ENCODE measurements around the gene TP53BP2. TPM values are rescaled to one million over a fixed set of nuclear protein-coding genes. Genes with fewer than 3 reads are reported as not detected.

TP53BP2 gene
- total and polyA plus RNA-seq, 2 donors (not counting 3 experiments of a cell fraction or from before 2014, with no cell fraction given) = 21.9 to 51.9 TPM

DNA sequence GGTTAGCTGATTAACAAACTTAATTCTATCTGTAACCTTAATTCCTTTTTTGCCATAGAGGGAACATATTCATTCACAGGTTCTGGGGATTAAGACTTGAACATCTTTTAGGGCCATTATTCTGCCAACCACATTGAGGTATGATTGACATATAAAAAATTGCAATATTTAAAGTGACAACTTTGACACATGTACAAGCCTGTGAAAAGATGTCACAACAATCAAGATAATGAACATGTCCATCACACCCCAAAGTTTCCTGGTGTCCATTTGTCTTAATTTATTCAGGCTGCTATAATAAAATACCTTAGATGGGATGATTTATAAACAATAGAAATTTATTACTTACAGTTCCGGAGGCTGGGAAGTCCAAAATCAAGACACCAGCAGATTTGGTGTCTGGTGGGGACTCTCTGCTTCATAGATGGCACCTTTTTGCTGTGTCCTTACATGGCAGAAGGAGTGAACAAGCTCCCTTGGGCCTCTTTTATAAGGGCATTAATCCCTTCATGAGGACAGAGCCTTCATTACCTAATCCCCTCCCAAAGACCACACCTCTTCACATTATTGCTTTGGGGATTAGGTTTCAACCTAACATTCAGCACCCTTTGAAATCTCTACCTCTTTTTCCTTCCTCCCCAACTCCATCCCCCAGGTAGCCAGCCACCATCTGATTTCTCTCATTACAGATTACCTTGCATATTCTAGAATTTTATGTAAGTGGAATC, 33.0 kb upstream of the TP53BP2 start:
- no TSS peak for BruUV-seq (replicated peaks)
- no peaks in the 10 kb centered on the region for H3K79me2 ChIP-seq (ENCODE audit: control insufficient read depth, insufficient read depth, low read length)
- CTCF ChIA-PET = interaction anchor here (0.6 kb wide), 1 partner anchor 60 kb away, joined by 3 read pairs; no protein-coding TSS in a partner anchor
- no peaks in the 10 kb centered on the region for H4K20me1 ChIP-seq (replicated peaks; ENCODE audit: control insufficient read depth, extremely low read depth, insufficient read depth, low read length)
- no peak overlapping the region for H3K27ac ChIP-seq (ENCODE audit: insufficient read depth, low read depth, low read length)
- H3K27me3 ChIP-seq (ENCODE audit: control insufficient read depth in 2 of 2, insufficient read depth in 2 of 2, low read length in 2 of 2) = peaks cover 9 to 10% of the 10 kb centered on the region in 2 experiments
- DNase-seq (ENCODE audit: low read depth, low spot score) (no peak), FAIRE-seq (no peak)
- no peak overlapping the region for H3K9ac ChIP-seq (replicated peaks; ENCODE audit: extremely low read depth, insufficient read depth, low read length)
- H3K4me1 ChIP-seq (ENCODE audit: control insufficient read depth, extremely low read depth, insufficient read depth, low read length) = no peaks in the 10 kb centered on the region
- no peaks in the 10 kb centered on the region for H3K9me3 ChIP-seq (replicated peaks; ENCODE audit: control insufficient read depth, insufficient read depth, low read length)
- H2AFZ ChIP-seq (ENCODE audit: low read depth, low read length) = no peak overlapping the region
- TF ChIP-seq GATA2 (IDR thresholded peaks at IDR 0.05; ENCODE audit: insufficient read depth, insufficient read length, low read depth, low read length) (no peak), MYC (IDR thresholded peaks at IDR 0.05; ENCODE audit: low read depth, low read length) (no peak)
- TF ChIP-seq, protein P1, sequence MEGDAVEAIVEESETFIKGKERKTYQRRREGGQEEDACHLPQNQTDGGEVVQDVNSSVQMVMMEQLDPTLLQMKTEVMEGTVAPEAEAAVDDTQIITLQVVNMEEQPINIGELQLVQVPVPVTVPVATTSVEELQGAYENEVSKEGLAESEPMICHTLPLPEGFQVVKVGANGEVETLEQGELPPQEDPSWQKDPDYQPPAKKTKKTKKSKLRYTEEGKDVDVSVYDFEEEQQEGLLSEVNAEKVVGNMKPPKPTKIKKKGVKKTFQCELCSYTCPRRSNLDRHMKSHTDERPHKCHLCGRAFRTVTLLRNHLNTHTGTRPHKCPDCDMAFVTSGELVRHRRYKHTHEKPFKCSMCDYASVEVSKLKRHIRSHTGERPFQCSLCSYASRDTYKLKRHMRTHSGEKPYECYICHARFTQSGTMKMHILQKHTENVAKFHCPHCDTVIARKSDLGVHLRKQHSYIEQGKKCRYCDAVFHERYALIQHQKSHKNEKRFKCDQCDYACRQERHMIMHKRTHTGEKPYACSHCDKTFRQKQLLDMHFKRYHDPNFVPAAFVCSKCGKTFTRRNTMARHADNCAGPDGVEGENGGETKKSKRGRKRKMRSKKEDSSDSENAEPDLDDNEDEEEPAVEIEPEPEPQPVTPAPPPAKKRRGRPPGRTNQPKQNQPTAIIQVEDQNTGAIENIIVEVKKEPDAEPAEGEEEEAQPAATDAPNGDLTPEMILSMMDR (IDR thresholded peaks at IDR 0.05; ENCODE audit: extremely low read depth in 1 of 2, insufficient read depth in 1 of 2, low read depth in 1 of 2, low read length in 2 of 2) = no peak
- intact Hi-C loops (cut with micrococcal nuclease) (no loop called here), dilution Hi-C loops (cut with MboI; ENCODE audit: extremely low pct_ligation_motif_present, low sequenced_read_pairs) (no loop called here)
- H3K9me1 ChIP-seq (replicated peaks; ENCODE audit: control insufficient read depth, extremely low read depth, insufficient read depth, low read length) = no peaks in the 10 kb centered on the region
- H3K4me3 ChIP-seq (replicated peaks in 1 of 3; ENCODE audit: insufficient read depth in 1 of 3, low read depth in 1 of 3, low read length in 3 of 3) = no peak overlapping the region
- H3K36me3 ChIP-seq (ENCODE audit: control insufficient read depth in 2 of 2, extremely low read depth in 1 of 2, insufficient read depth in 2 of 2, low read length in 2 of 2) = no peaks in the 10 kb centered on the region
- POLR2A ChIA-PET = no interaction called here
- H3K4me2 ChIP-seq (ENCODE audit: insufficient read depth, low read length) = no peak overlapping the region

- H3K79me2 ChIP-seq (ENCODE audit: control insufficient read depth, insufficient read depth, low read length) = no peaks in the 10 kb centered on the region
- no peaks in the 10 kb centered on the region for H3K4me1 ChIP-seq (ENCODE audit: control insufficient read depth, extremely low read depth, insufficient read depth, low read length)
- no peak overlapping the region for H3K27ac ChIP-seq (ENCODE audit: insufficient read depth, low read depth, low read length)
- no peak overlapping the region for H3K9ac ChIP-seq (replicated peaks; ENCODE audit: extremely low read depth, insufficient read depth, low read length)
- H3K36me3 ChIP-seq (ENCODE audit: control insufficient read depth in 2 of 2, extremely low read depth in 1 of 2, insufficient read depth in 2 of 2, low read length in 2 of 2) = no peaks in the 10 kb centered on the region
- no peak overlapping the region for H3K4me2 ChIP-seq (ENCODE audit: insufficient read depth, low read length)
- no peak overlapping the region for H2AFZ ChIP-seq (ENCODE audit: low read depth, low read length)
- H3K4me3 ChIP-seq (replicated peaks in 1 of 3; ENCODE audit: insufficient read depth in 1 of 3, low read depth in 1 of 3, low read length in 3 of 3) = no peak overlapping the region
- POLR2A ChIA-PET = no interaction called here
- no peaks in the 10 kb centered on the region for H4K20me1 ChIP-seq (replicated peaks; ENCODE audit: control insufficient read depth, extremely low read depth, insufficient read depth, low read length)
- intact Hi-C loops (cut with micrococcal nuclease) = no loop called here
- H3K9me1 ChIP-seq (replicated peaks; ENCODE audit: control insufficient read depth, extremely low read depth, insufficient read depth, low read length) = no peaks in the 10 kb centered on the region
- BruUV-seq (replicated peaks) = no TSS peak
- no peak for DNase-seq (ENCODE audit: low read depth, low spot score)
- CTCF ChIA-PET = no interaction called here
- H3K9me3 ChIP-seq (replicated peaks; ENCODE audit: control insufficient read depth, insufficient read depth, low read length) = no peaks in the 10 kb centered on the region
- dilution Hi-C loops (cut with MboI; ENCODE audit: extremely low pct_ligation_motif_present, low sequenced_read_pairs) = no loop called here
- TF ChIP-seq FOS (IDR thresholded peaks at IDR 0.05; ENCODE audit: borderline replicate concordance, insufficient read depth, low read length) = no peak
- no peak for TF ChIP-seq EZH2 (IDR thresholded peaks at IDR 0.05; ENCODE audit: borderline replicate concordance, low read depth, low read length, severe bottlenecking)
- TF ChIP-seq POLR2A (IDR thresholded peaks at IDR 0.05; ENCODE audit: low read depth, low read length) = no peak
- TF ChIP-seq GATA2 (IDR thresholded peaks at IDR 0.05; ENCODE audit: insufficient read depth, insufficient read length, low read depth, low read length) = no peak
- TF ChIP-seq JUN (IDR thresholded peaks at IDR 0.05; ENCODE audit: borderline replicate concordance, insufficient read depth, insufficient read length, low read depth) = no peak
- no peak for TF ChIP-seq MAX (IDR thresholded peaks at IDR 0.05; ENCODE audit: insufficient read depth, insufficient read length)
- TF ChIP-seq, protein P1 (IDR thresholded peaks at IDR 0.05; ENCODE audit: extremely low read depth in 1 of 2, insufficient read depth in 1 of 2, low read depth in 1 of 2, low read length in 2 of 2) = no peak
- no peak for TF ChIP-seq POLR2AphosphoS5 (IDR thresholded peaks at IDR 0.05; ENCODE audit: insufficient read depth, low read depth, low read length)
- no peak for TF ChIP-seq MYC (IDR thresholded peaks at IDR 0.05; ENCODE audit: low read depth, low read length)
- H3K27me3 ChIP-seq (ENCODE audit: control insufficient read depth in 2 of 2, insufficient read depth in 2 of 2, low read length in 2 of 2) = peaks cover 9 to 10% of the 10 kb centered on the region in 2 experiments
- no peak for FAIRE-seq
Observed at GRCh38 chr1:223877804-223878203, 32.1 kb upstream of the TP53BP2 start.
